ENCODE measurements around the gene SLC13A5. TPM values are rescaled to one million over a fixed set of nuclear protein-coding genes. Genes with fewer than 3 reads are reported as not detected.

SLC13A5 gene
- total RNA-seq, 1 donor from 2014 or later: not detected

DNA sequence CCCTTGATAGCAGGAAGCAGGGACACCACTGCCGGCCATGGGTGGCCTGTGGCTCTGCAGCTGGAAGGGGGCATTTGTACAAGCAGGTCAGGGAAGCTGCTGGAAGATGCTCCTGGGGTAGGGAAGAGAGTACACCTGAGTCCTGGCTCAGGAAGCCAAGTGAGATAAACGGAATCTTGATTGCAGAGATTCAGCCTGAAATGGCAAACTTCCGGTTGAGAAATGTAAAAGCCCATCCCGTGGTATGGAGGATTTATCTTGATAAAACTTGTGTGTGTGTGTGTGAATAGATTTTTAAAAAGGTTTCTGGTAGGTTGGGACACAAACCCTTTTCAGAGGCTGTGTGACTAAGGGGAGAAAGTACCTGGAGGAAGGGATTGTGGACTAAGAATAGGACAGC, 32.0 kb downstream of the SLC13A5 start:
- intact Hi-C loops (cut with DNase I): no loop called here
- H3K9me3 ChIP-seq: no peaks in the 10 kb centered on the region
- no peaks in the 10 kb centered on the region for H3K36me3 ChIP-seq
- H3K27me3 ChIP-seq (ENCODE audit: low read depth): peaks cover 28% of the 10 kb centered on the region
- no peak overlapping the region for H3K27ac ChIP-seq
- H3K4me1 ChIP-seq: no peaks in the 10 kb centered on the region
- ATAC-seq (no peak), DNase-seq (no peak)
- TF ChIP-seq, protein P1, sequence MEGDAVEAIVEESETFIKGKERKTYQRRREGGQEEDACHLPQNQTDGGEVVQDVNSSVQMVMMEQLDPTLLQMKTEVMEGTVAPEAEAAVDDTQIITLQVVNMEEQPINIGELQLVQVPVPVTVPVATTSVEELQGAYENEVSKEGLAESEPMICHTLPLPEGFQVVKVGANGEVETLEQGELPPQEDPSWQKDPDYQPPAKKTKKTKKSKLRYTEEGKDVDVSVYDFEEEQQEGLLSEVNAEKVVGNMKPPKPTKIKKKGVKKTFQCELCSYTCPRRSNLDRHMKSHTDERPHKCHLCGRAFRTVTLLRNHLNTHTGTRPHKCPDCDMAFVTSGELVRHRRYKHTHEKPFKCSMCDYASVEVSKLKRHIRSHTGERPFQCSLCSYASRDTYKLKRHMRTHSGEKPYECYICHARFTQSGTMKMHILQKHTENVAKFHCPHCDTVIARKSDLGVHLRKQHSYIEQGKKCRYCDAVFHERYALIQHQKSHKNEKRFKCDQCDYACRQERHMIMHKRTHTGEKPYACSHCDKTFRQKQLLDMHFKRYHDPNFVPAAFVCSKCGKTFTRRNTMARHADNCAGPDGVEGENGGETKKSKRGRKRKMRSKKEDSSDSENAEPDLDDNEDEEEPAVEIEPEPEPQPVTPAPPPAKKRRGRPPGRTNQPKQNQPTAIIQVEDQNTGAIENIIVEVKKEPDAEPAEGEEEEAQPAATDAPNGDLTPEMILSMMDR (IDR thresholded peaks at IDR 0.05): no peak
- no peak overlapping the region for H3K4me3 ChIP-seq

DNA sequence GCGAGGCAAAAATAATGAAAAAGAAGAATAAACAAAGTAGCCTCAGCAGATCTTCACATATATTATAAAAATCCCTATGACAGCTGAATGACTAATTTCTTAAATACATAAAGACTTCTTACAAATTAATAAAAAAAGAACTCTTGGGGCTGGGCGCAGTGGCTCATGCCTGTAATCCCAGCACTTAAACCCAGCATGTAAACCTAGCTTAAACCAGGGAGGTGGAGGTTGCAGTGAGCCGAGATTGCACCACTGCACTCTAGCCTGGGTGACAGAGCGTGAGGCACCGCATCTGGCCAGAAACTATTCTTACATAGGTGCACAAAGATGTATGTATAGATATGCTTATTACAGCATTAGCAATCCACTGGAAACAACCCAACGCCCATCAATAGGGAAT, 33.9 kb downstream of the SLC13A5 start:
- Histone ChIP-seq H3K36me3 (no peaks in the 10 kb centered on the region), H3K4me3 (no peak overlapping the region), H3K4me1 (no peaks in the 10 kb centered on the region), H3K27ac (no peak overlapping the region), H3K9me3 (no peaks in the 10 kb centered on the region), H3K27me3 (ENCODE audit: low read depth) (peaks cover 28% of the 10 kb centered on the region)
- ATAC-seq: no peak
- DNase-seq: no peak
- intact Hi-C loops (cut with DNase I): no loop called here
- TF ChIP-seq, protein P1 (IDR thresholded peaks at IDR 0.05): no peak

DNA sequence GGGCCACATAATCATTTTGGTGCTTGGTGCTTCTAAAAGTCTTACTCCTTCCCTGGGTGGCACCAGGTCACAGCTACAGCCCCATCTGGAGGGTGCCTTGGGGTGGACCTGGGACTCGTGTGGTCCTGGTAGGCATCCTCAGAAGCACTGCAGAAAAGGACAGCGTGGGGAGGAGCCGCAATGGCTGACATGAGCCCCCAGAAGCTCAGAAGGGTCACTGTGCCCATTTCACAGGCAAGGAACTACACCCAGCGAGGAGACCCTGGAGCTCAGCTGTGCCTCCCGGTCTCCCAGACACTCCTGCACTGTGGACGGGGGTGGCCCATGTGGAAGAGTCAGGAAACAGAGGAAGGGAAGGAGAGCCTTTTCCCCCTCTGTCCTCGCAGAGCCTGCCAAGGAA, 35.2 kb downstream of the SLC13A5 start:
- no peak for DNase-seq

DNA sequence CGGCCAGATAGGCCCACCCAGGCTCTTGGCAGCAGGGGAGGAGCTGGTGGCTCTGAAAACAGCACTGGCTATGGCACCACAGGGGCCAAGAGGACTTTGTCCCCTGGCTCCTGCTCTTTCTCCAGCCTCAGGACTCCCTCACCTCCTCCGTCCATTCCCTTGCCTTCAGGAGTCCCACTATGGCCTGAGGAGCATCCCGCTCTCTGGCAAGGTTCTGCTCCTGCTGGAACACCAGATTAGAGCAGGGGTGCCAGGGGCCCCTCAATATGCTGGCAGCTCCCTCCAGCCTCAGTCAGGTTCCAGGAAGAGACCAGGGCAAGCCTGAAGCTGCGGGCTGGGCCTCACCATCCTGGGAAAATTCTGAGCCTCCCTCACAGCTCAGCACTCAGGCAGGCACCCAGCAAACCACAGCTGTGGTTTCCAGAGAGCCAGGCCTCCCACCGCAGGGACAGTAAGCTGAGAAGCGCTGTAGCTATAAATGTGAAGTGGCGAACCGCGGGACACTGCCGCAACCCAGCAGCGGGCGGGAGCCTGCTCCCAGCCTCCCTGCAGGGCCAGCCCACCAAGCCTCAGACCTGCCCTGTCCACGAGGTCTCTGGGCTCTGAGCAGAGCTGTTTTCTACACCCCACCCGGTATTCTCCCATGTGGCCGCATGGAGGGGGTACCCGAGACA, 35.9 kb downstream of the SLC13A5 start:
- no peaks in the 10 kb centered on the region for H3K9me3 ChIP-seq
- DNase-seq (no peak), ATAC-seq (no peak)
- intact Hi-C loops (cut with DNase I): no loop called here
- no peak overlapping the region for H3K4me3 ChIP-seq
- H3K36me3 ChIP-seq: no peaks in the 10 kb centered on the region
- TF ChIP-seq, protein P1 (IDR thresholded peaks at IDR 0.05): no peak
- no peaks in the 10 kb centered on the region for H3K4me1 ChIP-seq
- H3K27ac ChIP-seq: no peak overlapping the region
- H3K27me3 ChIP-seq (ENCODE audit: low read depth): peaks cover 28% of the 10 kb centered on the region

More for the DNA sequence above, 35.2 kb downstream of the SLC13A5 start:
- H3K9me3 ChIP-seq: no peaks in the 10 kb centered on the region
- no peaks in the 10 kb centered on the region for H3K4me1 ChIP-seq
- no peaks in the 10 kb centered on the region for H3K36me3 ChIP-seq
- H3K4me3 ChIP-seq: no peak overlapping the region
- peaks cover 28% of the 10 kb centered on the region for H3K27me3 ChIP-seq (ENCODE audit: low read depth)
- TF ChIP-seq, protein P1 (IDR thresholded peaks at IDR 0.05): no peak
- intact Hi-C loops (cut with DNase I): no loop called here
- no peak overlapping the region for H3K27ac ChIP-seq
- no peak for ATAC-seq

DNA sequence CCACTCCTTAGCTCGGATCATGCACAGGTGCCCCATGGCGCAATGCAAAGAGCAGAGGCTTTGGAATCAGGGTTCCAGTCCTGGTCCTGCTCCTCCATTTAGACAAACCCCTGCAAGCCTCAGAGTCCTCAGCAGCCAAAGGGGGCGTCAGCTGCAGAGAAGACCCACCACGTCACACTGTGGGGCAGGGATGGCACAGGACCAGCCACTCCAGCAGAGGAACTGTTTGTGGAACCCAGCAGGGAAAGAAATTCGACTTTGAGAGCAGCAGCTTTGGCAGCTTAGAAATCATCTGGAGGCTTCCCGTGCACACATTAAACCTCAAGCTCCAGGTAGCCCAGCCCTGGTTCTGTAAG, 36.4 kb downstream of the SLC13A5 start:
- no peak for ATAC-seq
- no peak overlapping the region for H3K4me3 ChIP-seq
- no peak for DNase-seq
- intact Hi-C loops (cut with DNase I): no loop called here
- no peaks in the 10 kb centered on the region for H3K9me3 ChIP-seq
- no peaks in the 10 kb centered on the region for H3K36me3 ChIP-seq
- H3K27me3 ChIP-seq (ENCODE audit: low read depth): peaks cover 28% of the 10 kb centered on the region
- no peak overlapping the region for H3K27ac ChIP-seq
- TF ChIP-seq, protein P1 (IDR thresholded peaks at IDR 0.05): no peak
- no peaks in the 10 kb centered on the region for H3K4me1 ChIP-seq
